HepG2 (cell line): ENCODE results near the gene CPHXL2. TPM values are rescaled to one million over a fixed set of nuclear protein-coding genes. Genes with fewer than 3 reads are reported as not detected.

Experiments used
- CCDC6 ChIP-seq: sonication (generic); formaldehyde crosslinking; IDR thresholded peaks from 2 replicates; pipeline ENCODE4 v1.8.1; 2022; ENCODE audit warnings: mild to moderate bottlenecking, missing genetic modification reagents, moderate library complexity
- DNMT3B ChIP-seq: conservative IDR thresholded peaks from 2 replicates; pipeline ENCODE4 v1.6.1; 2016; ENCODE audit warnings: missing biosample characterization, control low read depth
- FOXA1 ChIP-seq, 2 experiments: fragments of 450-650 bp in 1 of 2; sonication (generic) in 1 of 2; formaldehyde crosslinking in 1 of 2; IDR thresholded peaks; 2 replicates each; pipeline versions ENCODE4 v1.4.0 to v1.6.1; 2016 to 2020; ENCODE audit warnings: missing genetic modification reagents in 1 of 2
- MED1 ChIP-seq: sonication (generic); formaldehyde crosslinking; IDR thresholded peaks from 2 replicates; pipeline ENCODE4 v1.4.0; 2020; ENCODE audit warnings: missing genetic modification reagents
- THAP11 ChIP-seq: IDR thresholded peaks from 2 replicates; pipeline ENCODE4 v1.6.1; 2016; ENCODE audit warnings: missing biosample characterization, missing genetic modification reagents
- polyA plus RNA-seq, 8 experiments: library from polyadenylated mRNA; depleted of rRNA in 3 of 8; stranded (reverse) in 7 of 8; unstranded in 1 of 8; fragments of >200 nt; fragmentation: Illumina TruSeq in 4 of 8; extraction: Trizol in 4 of 8; gene quantifications; 2 replicates each; pipeline versions ENCODE4 v1.2.1 to v1.2.3, GENCODE V29; 2011 to 2016; ENCODE audit warnings: low read depth in 4 of 8, missing spikeins in 1 of 8, mixed read lengths in 1 of 8; ENCODE audit not compliant: insufficient read depth in 1 of 8
- total RNA-seq, 5 experiments: library from RNA; depleted of rRNA; stranded (reverse); fragments of >200 nt; fragmentation: Illumina TruSeq; extraction: Trizol; gene quantifications; 2 replicates each; pipeline ENCODE4 v1.2.3, GENCODE V29; 2016; ENCODE audit warnings: low read depth in 1 of 5
- TF ChIP-seq, protein P1 (sequence below): sonication (generic); formaldehyde crosslinking; IDR thresholded peaks from 2 replicates; pipeline ENCODE4 v1.5.1; 2020; ENCODE audit warnings: mild to moderate bottlenecking, missing genetic modification reagents, moderate library complexity
- TF ChIP-seq, protein P2 (sequence below): sonication (generic); formaldehyde crosslinking; IDR thresholded peaks from 2 replicates; pipeline ENCODE4 v1.8.0; 2022; ENCODE audit warnings: missing genetic modification reagents, low read depth, mild to moderate bottlenecking, borderline replicate concordance
- TF ChIP-seq, protein P3 (sequence below): sonication (generic); formaldehyde crosslinking; IDR thresholded peaks from 2 replicates; pipeline ENCODE4 v1.8.0; 2022; ENCODE audit warnings: low read depth, missing genetic modification reagents
- TF ChIP-seq, protein P4 (sequence below): sonication (generic); formaldehyde crosslinking; IDR thresholded peaks from 2 replicates; pipeline ENCODE4 v1.8.0; 2022; ENCODE audit warnings: mild to moderate bottlenecking, missing genetic modification reagents; ENCODE audit not compliant: insufficient replicate concordance
- TF ChIP-seq, protein P5 (sequence below), 2 experiments: IDR thresholded peaks; 2 replicates each; pipeline ENCODE4 v1.6.1; 2011 to 2012; ENCODE audit warnings: low read length in 2 of 2, borderline replicate concordance in 1 of 2, low read depth in 1 of 2, mild to moderate bottlenecking in 1 of 2, moderate library complexity in 1 of 2
- TF ChIP-seq, protein P6 (sequence below): sonication (generic); formaldehyde crosslinking; IDR thresholded peaks from 2 replicates; pipeline ENCODE4 v1.4.0; 2020; ENCODE audit warnings: missing genetic modification reagents

The CPHXL2 gene
- total and polyA plus RNA-seq, 2 of the 13 experiments (the other 11 are each of a cell fraction or from before 2014, with no cell fraction given): not detected

DNA sequence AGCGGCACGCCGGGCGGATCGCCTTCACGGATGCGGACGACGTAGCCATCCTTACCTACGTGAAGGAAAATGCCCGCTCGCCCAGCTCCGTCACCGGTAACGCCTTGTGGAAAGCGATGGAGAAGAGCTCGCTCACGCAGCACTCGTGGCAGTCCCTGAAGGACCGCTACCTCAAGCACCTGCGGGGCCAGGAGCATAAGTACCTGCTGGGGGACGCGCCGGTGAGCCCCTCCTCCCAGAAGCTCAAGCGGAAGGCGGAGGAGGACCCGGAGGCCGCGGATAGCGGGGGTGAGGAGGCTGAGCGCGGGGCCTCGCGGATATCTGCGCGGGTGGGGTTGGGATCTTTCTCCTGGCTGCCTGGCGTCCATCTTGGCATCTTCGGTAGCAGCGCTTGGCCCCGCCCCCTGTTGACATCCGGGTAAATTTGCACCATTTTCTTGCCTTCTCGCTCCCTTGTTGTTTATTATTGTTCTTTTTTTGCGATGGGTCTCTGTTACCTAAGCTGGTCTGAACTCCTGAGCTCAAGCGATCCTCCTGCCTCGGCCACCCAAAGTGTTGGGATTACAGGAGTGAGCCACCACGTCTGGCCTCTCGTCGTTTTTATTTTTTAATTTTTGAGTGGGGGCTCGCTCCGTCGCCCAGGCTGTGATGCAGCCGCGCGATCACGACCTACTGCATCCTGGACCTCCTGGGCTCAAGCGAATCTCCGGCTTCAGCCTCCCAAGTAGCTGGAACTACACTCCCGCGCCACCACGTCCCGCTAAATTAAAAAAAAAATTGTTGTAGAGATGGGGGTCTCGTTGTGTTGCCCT is 28.3 kb downstream of the CPHXL2 start (continued):
- TF ChIP-seq, protein P1, sequence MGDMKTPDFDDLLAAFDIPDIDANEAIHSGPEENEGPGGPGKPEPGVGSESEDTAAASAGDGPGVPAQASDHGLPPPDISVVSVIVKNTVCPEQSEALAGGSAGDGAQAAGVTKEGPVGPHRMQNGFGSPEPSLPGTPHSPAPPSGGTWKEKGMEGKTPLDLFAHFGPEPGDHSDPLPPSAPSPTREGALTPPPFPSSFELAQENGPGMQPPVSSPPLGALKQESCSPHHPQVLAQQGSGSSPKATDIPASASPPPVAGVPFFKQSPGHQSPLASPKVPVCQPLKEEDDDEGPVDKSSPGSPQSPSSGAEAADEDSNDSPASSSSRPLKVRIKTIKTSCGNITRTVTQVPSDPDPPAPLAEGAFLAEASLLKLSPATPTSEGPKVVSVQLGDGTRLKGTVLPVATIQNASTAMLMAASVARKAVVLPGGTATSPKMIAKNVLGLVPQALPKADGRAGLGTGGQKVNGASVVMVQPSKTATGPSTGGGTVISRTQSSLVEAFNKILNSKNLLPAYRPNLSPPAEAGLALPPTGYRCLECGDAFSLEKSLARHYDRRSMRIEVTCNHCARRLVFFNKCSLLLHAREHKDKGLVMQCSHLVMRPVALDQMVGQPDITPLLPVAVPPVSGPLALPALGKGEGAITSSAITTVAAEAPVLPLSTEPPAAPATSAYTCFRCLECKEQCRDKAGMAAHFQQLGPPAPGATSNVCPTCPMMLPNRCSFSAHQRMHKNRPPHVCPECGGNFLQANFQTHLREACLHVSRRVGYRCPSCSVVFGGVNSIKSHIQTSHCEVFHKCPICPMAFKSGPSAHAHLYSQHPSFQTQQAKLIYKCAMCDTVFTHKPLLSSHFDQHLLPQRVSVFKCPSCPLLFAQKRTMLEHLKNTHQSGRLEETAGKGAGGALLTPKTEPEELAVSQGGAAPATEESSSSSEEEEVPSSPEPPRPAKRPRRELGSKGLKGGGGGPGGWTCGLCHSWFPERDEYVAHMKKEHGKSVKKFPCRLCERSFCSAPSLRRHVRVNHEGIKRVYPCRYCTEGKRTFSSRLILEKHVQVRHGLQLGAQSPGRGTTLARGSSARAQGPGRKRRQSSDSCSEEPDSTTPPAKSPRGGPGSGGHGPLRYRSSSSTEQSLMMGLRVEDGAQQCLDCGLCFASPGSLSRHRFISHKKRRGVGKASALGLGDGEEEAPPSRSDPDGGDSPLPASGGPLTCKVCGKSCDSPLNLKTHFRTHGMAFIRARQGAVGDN: peak; percentile 6; the same call in 1 of the 2 replicates
- peak; percentile 87 for TF ChIP-seq DNMT3B (CRISPR knock-in tag)
- no peak for TF ChIP-seq MED1
- no peak for TF ChIP-seq THAP11 (CRISPR knock-in tag)
- TF ChIP-seq, protein P2, sequence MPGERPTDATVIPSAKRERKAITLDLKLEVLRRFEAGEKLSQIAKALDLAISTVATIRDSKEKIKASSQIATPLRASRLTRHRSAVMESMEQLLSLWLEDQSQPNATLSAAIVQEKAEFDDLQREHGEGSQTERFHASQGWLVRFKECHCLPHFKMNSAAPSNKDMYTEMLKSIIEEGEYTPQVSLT: no peak
- no peak for TF ChIP-seq FOXA1 (IDR thresholded peaks at IDR 0.05)
- peak; percentile 80 for TF ChIP-seq FOXA1 (CRISPR knock-in tag; IDR thresholded peaks at IDR 0.05)
- TF ChIP-seq, protein P3, sequence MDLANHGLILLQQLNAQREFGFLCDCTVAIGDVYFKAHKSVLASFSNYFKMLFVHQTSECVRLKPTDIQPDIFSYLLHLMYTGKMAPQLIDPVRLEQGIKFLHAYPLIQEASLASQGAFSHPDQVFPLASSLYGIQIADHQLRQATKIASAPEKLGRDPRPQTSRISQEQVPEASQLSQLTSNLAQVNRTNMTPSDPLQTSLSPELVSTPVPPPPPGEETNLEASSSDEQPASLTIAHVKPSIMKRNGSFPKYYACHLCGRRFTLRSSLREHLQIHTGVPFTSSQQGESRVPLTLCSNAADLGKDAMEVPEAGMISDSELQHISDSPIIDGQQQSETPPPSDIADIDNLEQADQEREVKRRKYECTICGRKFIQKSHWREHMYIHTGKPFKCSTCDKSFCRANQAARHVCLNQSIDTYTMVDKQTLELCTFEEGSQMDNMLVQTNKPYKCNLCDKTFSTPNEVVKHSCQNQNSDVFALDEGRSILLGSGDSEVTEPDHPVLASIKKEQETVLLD (CRISPR knock-in tag): no peak
- TF ChIP-seq, protein P4, sequence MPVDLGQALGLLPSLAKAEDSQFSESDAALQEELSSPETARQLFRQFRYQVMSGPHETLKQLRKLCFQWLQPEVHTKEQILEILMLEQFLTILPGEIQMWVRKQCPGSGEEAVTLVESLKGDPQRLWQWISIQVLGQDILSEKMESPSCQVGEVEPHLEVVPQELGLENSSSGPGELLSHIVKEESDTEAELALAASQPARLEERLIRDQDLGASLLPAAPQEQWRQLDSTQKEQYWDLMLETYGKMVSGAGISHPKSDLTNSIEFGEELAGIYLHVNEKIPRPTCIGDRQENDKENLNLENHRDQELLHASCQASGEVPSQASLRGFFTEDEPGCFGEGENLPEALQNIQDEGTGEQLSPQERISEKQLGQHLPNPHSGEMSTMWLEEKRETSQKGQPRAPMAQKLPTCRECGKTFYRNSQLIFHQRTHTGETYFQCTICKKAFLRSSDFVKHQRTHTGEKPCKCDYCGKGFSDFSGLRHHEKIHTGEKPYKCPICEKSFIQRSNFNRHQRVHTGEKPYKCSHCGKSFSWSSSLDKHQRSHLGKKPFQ: no peak
- TF ChIP-seq, protein P5, sequence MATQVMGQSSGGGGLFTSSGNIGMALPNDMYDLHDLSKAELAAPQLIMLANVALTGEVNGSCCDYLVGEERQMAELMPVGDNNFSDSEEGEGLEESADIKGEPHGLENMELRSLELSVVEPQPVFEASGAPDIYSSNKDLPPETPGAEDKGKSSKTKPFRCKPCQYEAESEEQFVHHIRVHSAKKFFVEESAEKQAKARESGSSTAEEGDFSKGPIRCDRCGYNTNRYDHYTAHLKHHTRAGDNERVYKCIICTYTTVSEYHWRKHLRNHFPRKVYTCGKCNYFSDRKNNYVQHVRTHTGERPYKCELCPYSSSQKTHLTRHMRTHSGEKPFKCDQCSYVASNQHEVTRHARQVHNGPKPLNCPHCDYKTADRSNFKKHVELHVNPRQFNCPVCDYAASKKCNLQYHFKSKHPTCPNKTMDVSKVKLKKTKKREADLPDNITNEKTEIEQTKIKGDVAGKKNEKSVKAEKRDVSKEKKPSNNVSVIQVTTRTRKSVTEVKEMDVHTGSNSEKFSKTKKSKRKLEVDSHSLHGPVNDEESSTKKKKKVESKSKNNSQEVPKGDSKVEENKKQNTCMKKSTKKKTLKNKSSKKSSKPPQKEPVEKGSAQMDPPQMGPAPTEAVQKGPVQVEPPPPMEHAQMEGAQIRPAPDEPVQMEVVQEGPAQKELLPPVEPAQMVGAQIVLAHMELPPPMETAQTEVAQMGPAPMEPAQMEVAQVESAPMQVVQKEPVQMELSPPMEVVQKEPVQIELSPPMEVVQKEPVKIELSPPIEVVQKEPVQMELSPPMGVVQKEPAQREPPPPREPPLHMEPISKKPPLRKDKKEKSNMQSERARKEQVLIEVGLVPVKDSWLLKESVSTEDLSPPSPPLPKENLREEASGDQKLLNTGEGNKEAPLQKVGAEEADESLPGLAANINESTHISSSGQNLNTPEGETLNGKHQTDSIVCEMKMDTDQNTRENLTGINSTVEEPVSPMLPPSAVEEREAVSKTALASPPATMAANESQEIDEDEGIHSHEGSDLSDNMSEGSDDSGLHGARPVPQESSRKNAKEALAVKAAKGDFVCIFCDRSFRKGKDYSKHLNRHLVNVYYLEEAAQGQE (IDR thresholded peaks at IDR 0.05; ENCODE audit: borderline replicate concordance in 1 of 2, low read depth in 1 of 2, low read length in 2 of 2): peak in 1 of 2 experiments; percentile 41; a peak in 1 of 4 replicates
- TF ChIP-seq, protein P6, sequence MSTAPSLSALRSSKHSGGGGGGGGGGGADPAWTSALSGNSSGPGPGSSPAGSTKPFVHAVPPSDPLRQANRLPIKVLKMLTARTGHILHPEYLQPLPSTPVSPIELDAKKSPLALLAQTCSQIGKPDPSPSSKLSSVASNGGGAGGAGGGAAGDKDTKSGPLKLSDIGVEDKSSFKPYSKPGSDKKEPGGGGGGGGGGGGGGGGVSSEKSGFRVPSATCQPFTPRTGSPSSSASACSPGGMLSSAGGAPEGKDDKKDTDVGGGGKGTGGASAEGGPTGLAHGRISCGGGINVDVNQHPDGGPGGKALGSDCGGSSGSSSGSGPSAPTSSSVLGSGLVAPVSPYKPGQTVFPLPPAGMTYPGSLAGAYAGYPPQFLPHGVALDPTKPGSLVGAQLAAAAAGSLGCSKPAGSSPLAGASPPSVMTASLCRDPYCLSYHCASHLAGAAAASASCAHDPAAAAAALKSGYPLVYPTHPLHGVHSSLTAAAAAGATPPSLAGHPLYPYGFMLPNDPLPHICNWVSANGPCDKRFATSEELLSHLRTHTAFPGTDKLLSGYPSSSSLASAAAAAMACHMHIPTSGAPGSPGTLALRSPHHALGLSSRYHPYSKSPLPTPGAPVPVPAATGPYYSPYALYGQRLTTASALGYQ (CRISPR knock-in tag): no peak
- TF ChIP-seq CCDC6 (CRISPR knock-in tag): 0 out of 2 replicates have a peak, but pooled peaks have one; percentile 19
